ENCODE results near the gene GRAMD1B.

Gene GRAMD1B

GRCh38 chr11:123588864-123589262, 158.8 kb downstream of the GRAMD1B start:
- H3K27ac ChIP-seq (ENCODE audit: low read depth, low read length), result no peak overlapping the region
- no peaks in the 10 kb centered on the region for H3K27me3 ChIP-seq (ENCODE audit: control insufficient read depth in 1 of 2, insufficient read depth in 2 of 2, low read length in 2 of 2)
- no peaks in the 10 kb centered on the region for H3K9me3 ChIP-seq (ENCODE audit: low read length)
- H3K4me1 ChIP-seq (ENCODE audit: insufficient read depth, low read length), result no peaks in the 10 kb centered on the region
- H3K9ac ChIP-seq (ENCODE audit: low read length), result no peak overlapping the region
- H3K4me3 ChIP-seq (ENCODE audit: low read depth in 1 of 2, low read length in 2 of 2), result no peak overlapping the region
- no peaks in the 10 kb centered on the region for H3K36me3 ChIP-seq (ENCODE audit: insufficient read depth, low read length)

GRCh38 chr11:123590296-123590912, 160.3 kb downstream of the GRAMD1B start:
- H3K27ac ChIP-seq (ENCODE audit: low read depth, low read length), result no peak overlapping the region
- no peaks in the 10 kb centered on the region for H3K36me3 ChIP-seq (ENCODE audit: insufficient read depth, low read length)
- H3K9ac ChIP-seq (ENCODE audit: low read length), result no peak overlapping the region
- H3K4me1 ChIP-seq (ENCODE audit: insufficient read depth, low read length), result no peaks in the 10 kb centered on the region
- no peak overlapping the region for H3K4me3 ChIP-seq (ENCODE audit: low read depth in 1 of 2, low read length in 2 of 2)
- H3K9me3 ChIP-seq (ENCODE audit: low read length), result no peaks in the 10 kb centered on the region
- H3K27me3 ChIP-seq (ENCODE audit: control insufficient read depth in 1 of 2, insufficient read depth in 2 of 2, low read length in 2 of 2), result no peaks in the 10 kb centered on the region

GRCh38 chr11:123593570-123593969, 163.5 kb downstream of the GRAMD1B start:
- Histone ChIP-seq H3K27ac (ENCODE audit: low read depth, low read length) (no peak overlapping the region), H3K9ac (ENCODE audit: low read length) (no peak overlapping the region), H3K9me3 (ENCODE audit: low read length) (no peaks in the 10 kb centered on the region), H3K4me3 (ENCODE audit: low read depth in 1 of 2, low read length in 2 of 2) (no peak overlapping the region), H3K36me3 (ENCODE audit: insufficient read depth, low read length) (no peaks in the 10 kb centered on the region), H3K4me1 (ENCODE audit: insufficient read depth, low read length) (no peaks in the 10 kb centered on the region), H3K27me3 (ENCODE audit: control insufficient read depth in 1 of 2, insufficient read depth in 2 of 2, low read length in 2 of 2) (no peaks in the 10 kb centered on the region)

- Histone ChIP-seq H3K4me3 (ENCODE audit: low read depth in 1 of 2, low read length in 2 of 2) (no peak overlapping the region), H3K4me1 (ENCODE audit: insufficient read depth, low read length) (no peaks in the 10 kb centered on the region), H3K27ac (ENCODE audit: low read depth, low read length) (no peak overlapping the region), H3K9ac (ENCODE audit: low read length) (no peak overlapping the region), H3K27me3 (ENCODE audit: control insufficient read depth in 1 of 2, insufficient read depth in 2 of 2, low read length in 2 of 2) (no peaks in the 10 kb centered on the region), H3K9me3 (ENCODE audit: low read length) (no peaks in the 10 kb centered on the region), H3K36me3 (ENCODE audit: insufficient read depth, low read length) (no peaks in the 10 kb centered on the region)
Measured at GRCh38 chr11:123594188-123594901, 164.3 kb downstream of the GRAMD1B start.

GRCh38 chr11:123594921-123595320, 164.9 kb downstream of the GRAMD1B start:
- Histone ChIP-seq H3K4me1 (ENCODE audit: insufficient read depth, low read length) (no peaks in the 10 kb centered on the region), H3K9ac (ENCODE audit: low read length) (no peak overlapping the region), H3K9me3 (ENCODE audit: low read length) (no peaks in the 10 kb centered on the region), H3K4me3 (ENCODE audit: low read depth in 1 of 2, low read length in 2 of 2) (no peak overlapping the region), H3K27me3 (ENCODE audit: control insufficient read depth in 1 of 2, insufficient read depth in 2 of 2, low read length in 2 of 2) (no peaks in the 10 kb centered on the region), H3K27ac (ENCODE audit: low read depth, low read length) (no peak overlapping the region), H3K36me3 (ENCODE audit: insufficient read depth, low read length) (no peaks in the 10 kb centered on the region)

- H3K9me3 ChIP-seq (ENCODE audit: low read length), result no peaks in the 10 kb centered on the region
- no peak overlapping the region for H3K27ac ChIP-seq (ENCODE audit: low read depth, low read length)
- no peaks in the 10 kb centered on the region for H3K4me1 ChIP-seq (ENCODE audit: insufficient read depth, low read length)
- H3K4me3 ChIP-seq (ENCODE audit: low read depth in 1 of 2, low read length in 2 of 2), result no peak overlapping the region
- H3K9ac ChIP-seq (ENCODE audit: low read length), result no peak overlapping the region
- no peaks in the 10 kb centered on the region for H3K27me3 ChIP-seq (ENCODE audit: control insufficient read depth in 1 of 2, insufficient read depth in 2 of 2, low read length in 2 of 2)
- no peaks in the 10 kb centered on the region for H3K36me3 ChIP-seq (ENCODE audit: insufficient read depth, low read length)
Measured at GRCh38 chr11:123597859-123598258, 167.8 kb downstream of the GRAMD1B start.

GRCh38 chr11:123601136-123601535, 171.1 kb downstream of the GRAMD1B start:
- Histone ChIP-seq H3K27me3 (ENCODE audit: control insufficient read depth in 1 of 2, insufficient read depth in 2 of 2, low read length in 2 of 2) (no peaks in the 10 kb centered on the region), H3K36me3 (ENCODE audit: insufficient read depth, low read length) (no peaks in the 10 kb centered on the region)

GRCh38 chr11:123601743-123602142, 171.7 kb downstream of the GRAMD1B start:
- Histone ChIP-seq H3K9me3 (ENCODE audit: low read length) (no peaks in the 10 kb centered on the region), H3K9ac (ENCODE audit: low read length) (no peak overlapping the region), H3K4me1 (ENCODE audit: insufficient read depth, low read length) (no peaks in the 10 kb centered on the region), H3K27ac (ENCODE audit: low read depth, low read length) (no peak overlapping the region), H3K36me3 (ENCODE audit: insufficient read depth, low read length) (no peaks in the 10 kb centered on the region), H3K27me3 (ENCODE audit: control insufficient read depth in 1 of 2, insufficient read depth in 2 of 2, low read length in 2 of 2) (no peaks in the 10 kb centered on the region), H3K4me3 (ENCODE audit: low read depth in 1 of 2, low read length in 2 of 2) (no peak overlapping the region)

More at GRCh38 chr11:123601136-123601535, 171.1 kb downstream of the GRAMD1B start:
- H3K27ac ChIP-seq (ENCODE audit: low read depth, low read length), result no peak overlapping the region
- no peak overlapping the region for H3K9ac ChIP-seq (ENCODE audit: low read length)
- no peak overlapping the region for H3K4me3 ChIP-seq (ENCODE audit: low read depth in 1 of 2, low read length in 2 of 2)
- H3K4me1 ChIP-seq (ENCODE audit: insufficient read depth, low read length), result no peaks in the 10 kb centered on the region
- H3K9me3 ChIP-seq (ENCODE audit: low read length), result no peaks in the 10 kb centered on the region

- H3K27ac ChIP-seq (ENCODE audit: low read depth, low read length), result no peak overlapping the region
- no peaks in the 10 kb centered on the region for H3K9me3 ChIP-seq (ENCODE audit: low read length)
- H3K27me3 ChIP-seq (ENCODE audit: control insufficient read depth in 1 of 2, insufficient read depth in 2 of 2, low read length in 2 of 2), result no peaks in the 10 kb centered on the region
- no peak overlapping the region for H3K9ac ChIP-seq (ENCODE audit: low read length)
- H3K4me1 ChIP-seq (ENCODE audit: insufficient read depth, low read length), result no peaks in the 10 kb centered on the region
- H3K4me3 ChIP-seq (ENCODE audit: low read depth in 1 of 2, low read length in 2 of 2), result no peak overlapping the region
- no peaks in the 10 kb centered on the region for H3K36me3 ChIP-seq (ENCODE audit: insufficient read depth, low read length)
Measured at GRCh38 chr11:123603666-123604065, 173.6 kb downstream of the GRAMD1B start.

GRCh38 chr11:123607781-123608180, 177.7 kb downstream of the GRAMD1B start:
- Histone ChIP-seq H3K4me1 (ENCODE audit: insufficient read depth, low read length) (no peaks in the 10 kb centered on the region), H3K27me3 (ENCODE audit: control insufficient read depth in 1 of 2, insufficient read depth in 2 of 2, low read length in 2 of 2) (no peaks in the 10 kb centered on the region), H3K9ac (ENCODE audit: low read length) (no peak overlapping the region), H3K36me3 (ENCODE audit: insufficient read depth, low read length) (no peaks in the 10 kb centered on the region), H3K9me3 (ENCODE audit: low read length) (no peaks in the 10 kb centered on the region), H3K27ac (ENCODE audit: low read depth, low read length) (no peak overlapping the region), H3K4me3 (ENCODE audit: low read depth in 1 of 2, low read length in 2 of 2) (no peak overlapping the region)

GRCh38 chr11:123608371-123608770, 178.3 kb downstream of the GRAMD1B start:
- H3K4me3 ChIP-seq (ENCODE audit: low read depth in 1 of 2, low read length in 2 of 2), result no peak overlapping the region
- H3K27me3 ChIP-seq (ENCODE audit: control insufficient read depth in 1 of 2, insufficient read depth in 2 of 2, low read length in 2 of 2), result no peaks in the 10 kb centered on the region
- H3K27ac ChIP-seq (ENCODE audit: low read depth, low read length), result no peak overlapping the region
- no peaks in the 10 kb centered on the region for H3K4me1 ChIP-seq (ENCODE audit: insufficient read depth, low read length)
- H3K9ac ChIP-seq (ENCODE audit: low read length), result no peak overlapping the region
- H3K36me3 ChIP-seq (ENCODE audit: insufficient read depth, low read length), result no peaks in the 10 kb centered on the region
- H3K9me3 ChIP-seq (ENCODE audit: low read length), result no peaks in the 10 kb centered on the region

GRCh38 chr11:123608945-123609344, 178.9 kb downstream of the GRAMD1B start:
- no peaks in the 10 kb centered on the region for H3K9me3 ChIP-seq (ENCODE audit: low read length)
- H3K4me3 ChIP-seq (ENCODE audit: low read depth in 1 of 2, low read length in 2 of 2), result no peak overlapping the region
- H3K9ac ChIP-seq (ENCODE audit: low read length), result no peak overlapping the region
- H3K27ac ChIP-seq (ENCODE audit: low read depth, low read length), result no peak overlapping the region
- H3K27me3 ChIP-seq (ENCODE audit: control insufficient read depth in 1 of 2, insufficient read depth in 2 of 2, low read length in 2 of 2), result no peaks in the 10 kb centered on the region
- no peaks in the 10 kb centered on the region for H3K36me3 ChIP-seq (ENCODE audit: insufficient read depth, low read length)
- no peaks in the 10 kb centered on the region for H3K4me1 ChIP-seq (ENCODE audit: insufficient read depth, low read length)
